IPS-18c (cell line): Measurements from ENCODE around the gene MYL5.
"Not testable (repeated sequence)": the region's sequence is repeated elsewhere in the genome, so short reads cannot be mapped to it uniquely, and the experiment has no call there.

Experiments
- H3K4me3 ChIP-seq: 2 replicates; pipeline ENCODE4 v1.7.0; 2013; ENCODE audit warnings: low read depth, mild to moderate bottlenecking, low read length, moderate library complexity; ENCODE audit not compliant: insufficient read depth
- H3K9me3 ChIP-seq: one replicate; pipeline ENCODE4 v1.6.1; 2013; ENCODE audit warnings: mild to moderate bottlenecking, low read length, moderate library complexity; ENCODE audit not compliant: control insufficient read depth, insufficient read depth

The MYL5 gene

GRCh38 chr4:634599-634985 is 39.8 kb upstream of the MYL5 start:
- Histone ChIP-seq H3K4me3 (no peak overlapping the region), H3K9me3 (no peaks in the 10 kb centered on the region)

GRCh38 chr4:635066-635835 is 39.1 kb upstream of the MYL5 start:
- not testable (repeated sequence) for H3K9me3 ChIP-seq, H3K4me3 ChIP-seq

DNA sequence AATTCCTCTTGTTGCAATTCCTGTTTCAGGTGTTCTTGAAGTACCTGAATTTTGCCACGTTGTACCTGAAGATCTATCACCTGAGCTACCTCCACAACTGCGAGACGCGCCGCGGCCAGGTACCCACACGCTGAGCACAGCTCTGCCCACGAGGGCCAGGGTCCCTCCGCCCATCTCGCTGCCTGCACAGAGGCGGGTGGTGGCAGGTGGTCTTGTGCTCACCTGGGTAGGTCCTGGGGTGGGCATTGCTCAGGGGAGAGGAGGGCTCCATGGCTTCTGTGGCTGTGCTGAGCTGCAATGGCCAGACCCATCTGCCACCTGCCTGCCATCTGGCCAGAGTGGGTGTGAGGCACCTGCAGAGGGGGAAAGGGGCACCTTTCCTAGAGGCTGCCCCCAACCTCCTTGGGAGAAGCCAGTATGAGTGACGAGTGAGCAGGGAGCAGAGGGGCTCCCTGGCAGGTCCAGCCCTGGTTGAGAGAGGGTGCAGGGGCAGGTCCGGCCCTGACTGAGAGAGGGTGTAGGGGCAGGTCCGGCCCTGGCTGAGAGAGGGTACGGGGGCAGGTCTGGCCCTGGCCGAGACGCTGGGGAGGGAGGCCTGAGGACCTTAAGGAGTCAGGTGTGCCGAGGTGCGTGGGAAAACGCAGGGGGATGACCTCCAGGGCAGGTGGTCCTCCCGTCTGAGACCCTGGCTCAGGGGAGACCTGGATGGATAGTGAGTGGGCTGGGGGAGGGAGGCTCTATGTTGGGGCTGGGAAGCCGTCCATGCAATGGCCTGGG is 38.3 kb upstream of the MYL5 start:
- Histone ChIP-seq H3K9me3 (no peaks in the 10 kb centered on the region), H3K4me3 (no peak overlapping the region)

DNA sequence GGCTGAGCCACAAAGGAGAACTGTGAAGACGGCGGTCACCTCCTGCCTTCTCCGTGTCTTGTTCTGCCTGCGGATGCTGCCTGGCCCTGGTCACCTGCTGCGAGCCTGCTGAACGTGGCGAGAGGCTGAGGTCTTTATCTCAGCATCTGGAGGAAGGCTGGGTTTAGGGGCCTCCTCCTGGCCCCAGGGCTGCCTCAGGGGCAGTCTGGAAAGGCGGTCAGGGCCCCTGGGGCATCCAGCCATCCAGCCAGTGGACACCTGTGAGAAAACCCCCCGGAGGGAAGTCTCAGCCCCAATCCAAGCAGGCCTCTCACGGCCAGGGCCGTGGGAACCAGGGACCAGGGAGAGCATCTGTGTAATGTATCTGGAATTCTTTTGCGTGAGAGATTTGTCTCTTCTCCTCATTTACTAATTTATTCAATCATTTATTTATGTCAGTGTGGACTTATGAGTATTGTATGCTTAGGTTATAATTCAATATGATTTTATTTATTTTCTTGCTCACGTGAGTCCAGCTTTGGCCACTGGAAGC is 37.6 kb upstream of the MYL5 start:
- no peaks in the 10 kb centered on the region for H3K9me3 ChIP-seq
- H3K4me3 ChIP-seq: no peak overlapping the region

DNA sequence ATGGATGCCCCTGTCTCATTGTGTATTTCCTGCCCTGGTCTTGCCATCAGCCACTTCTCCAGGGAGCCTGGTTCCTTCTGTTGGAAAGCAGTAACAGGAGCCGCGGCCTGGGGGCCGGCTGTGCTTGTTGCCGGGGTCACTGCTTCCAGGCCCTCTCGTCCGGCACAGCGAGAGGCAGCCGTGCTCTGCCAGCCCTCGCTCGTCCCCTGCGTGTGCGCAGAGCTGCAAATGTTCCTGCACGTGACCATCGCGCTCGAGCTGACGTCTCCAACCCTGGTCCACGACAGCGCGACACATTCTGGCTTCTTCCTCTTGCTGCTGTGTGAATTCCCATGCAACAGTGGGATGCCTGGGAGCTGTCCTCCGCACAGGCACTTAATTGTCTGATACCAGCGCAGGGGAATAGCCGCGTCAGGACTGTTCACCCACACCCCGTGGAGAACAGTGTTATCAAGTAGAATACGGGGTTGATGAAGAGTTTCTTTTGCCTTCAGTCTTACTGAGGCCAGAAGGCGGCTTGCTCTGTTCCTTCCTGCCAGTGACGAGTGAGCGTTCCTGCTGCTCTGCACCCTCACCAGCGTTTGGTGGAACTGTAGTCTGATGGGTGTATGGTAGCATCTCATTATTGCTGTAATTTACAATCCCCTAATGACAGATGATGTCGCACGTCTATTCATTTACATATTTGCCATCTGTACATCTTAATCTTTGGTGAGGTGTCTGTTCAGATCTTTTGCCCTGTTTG is 36.6 kb upstream of the MYL5 start:
- Histone ChIP-seq H3K9me3 (no peaks in the 10 kb centered on the region), H3K4me3 (no peak overlapping the region)

GRCh38 chr4:642366-642765 is 32.0 kb upstream of the MYL5 start:
- not testable (repeated sequence) for H3K9me3 ChIP-seq, H3K4me3 ChIP-seq

GRCh38 chr4:646460-646859 is 27.9 kb upstream of the MYL5 start:
- no peak overlapping the region for H3K4me3 ChIP-seq
- no peaks in the 10 kb centered on the region for H3K9me3 ChIP-seq

GRCh38 chr4:647481-647880 is 26.9 kb upstream of the MYL5 start:
- no peaks in the 10 kb centered on the region for H3K9me3 ChIP-seq
- H3K4me3 ChIP-seq: no peak overlapping the region

DNA sequence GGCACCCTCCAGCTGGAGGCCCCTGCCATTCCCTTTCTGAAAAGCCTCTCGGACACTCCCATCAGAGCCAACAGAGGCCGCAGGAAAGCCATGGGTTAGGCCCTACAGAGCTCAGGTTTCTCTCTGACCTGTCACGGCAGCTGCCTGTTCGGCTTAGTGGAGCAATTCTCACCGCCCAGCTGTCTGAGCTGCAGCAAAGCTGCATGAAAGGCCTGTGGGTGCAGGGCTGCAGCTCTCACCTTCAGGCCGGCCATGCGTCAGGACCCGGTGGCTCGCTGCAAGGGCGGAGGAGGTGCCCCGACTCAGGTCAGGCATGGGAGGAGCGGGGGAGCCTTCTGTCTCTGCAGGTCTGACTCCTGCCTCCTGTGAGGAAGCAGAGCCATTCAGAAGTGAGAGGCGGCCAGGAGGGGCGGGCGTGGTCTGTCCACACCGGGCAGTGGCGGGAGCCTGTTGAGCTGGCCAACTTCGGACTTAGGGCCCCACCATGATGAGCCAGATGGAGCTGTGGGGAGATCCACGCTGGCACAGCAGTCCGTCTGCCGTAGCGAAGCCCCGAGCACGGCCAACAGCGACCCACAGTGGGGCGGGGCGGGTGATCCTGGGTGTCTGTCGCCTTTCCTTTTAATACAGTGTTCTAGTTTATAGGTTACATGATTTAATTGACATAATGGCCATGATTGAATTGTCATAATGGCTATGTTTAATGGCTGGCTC is 25.6 kb upstream of the MYL5 start:
- Histone ChIP-seq H3K9me3 (no peaks in the 10 kb centered on the region), H3K4me3 (no peak overlapping the region)

DNA sequence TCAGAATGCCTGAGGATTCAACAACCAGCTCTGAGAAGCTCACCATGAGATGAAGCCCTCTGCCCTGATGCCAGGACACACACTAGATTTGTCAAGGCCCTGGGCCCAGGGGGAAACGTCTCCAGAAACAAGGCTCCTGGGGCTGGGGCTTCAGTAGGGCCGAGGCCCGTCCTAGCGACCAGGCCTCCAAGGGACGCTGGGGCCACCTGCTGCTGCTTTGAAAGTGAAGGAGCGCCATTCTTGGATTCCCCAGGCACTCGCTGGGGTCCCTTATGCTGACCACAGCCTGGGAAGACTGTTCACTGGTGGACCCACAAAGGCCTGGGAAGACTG is 25.1 kb upstream of the MYL5 start:
- H3K9me3 ChIP-seq: no peaks in the 10 kb centered on the region
- no peak overlapping the region for H3K4me3 ChIP-seq

DNA sequence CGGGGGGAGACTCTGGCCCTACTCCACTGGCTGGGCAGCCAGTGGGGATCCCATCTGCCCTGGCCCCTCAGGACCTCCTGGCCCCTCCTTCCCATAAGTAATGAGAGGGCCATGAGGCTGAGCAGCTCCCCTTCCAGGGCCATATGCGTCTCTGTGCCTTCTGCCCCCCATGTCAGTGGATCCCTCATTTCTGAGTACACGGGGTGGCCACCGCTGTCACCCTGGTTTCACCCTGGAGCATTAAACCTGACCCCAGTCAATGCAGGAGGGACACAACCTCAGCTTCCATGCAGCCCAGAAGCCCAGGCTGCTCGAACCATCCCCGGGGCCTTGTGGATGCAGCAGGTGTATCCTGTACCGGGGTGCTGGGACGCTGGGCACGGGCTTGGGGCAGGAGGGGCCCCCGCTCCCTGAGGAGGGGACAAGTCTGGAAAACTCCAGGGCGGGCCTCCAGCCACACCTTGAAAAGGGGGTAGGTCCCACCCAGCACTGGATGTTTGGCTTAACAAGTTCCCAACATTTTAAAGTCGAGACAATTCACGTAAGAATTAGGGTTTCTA is 24.5 kb upstream of the MYL5 start:
- no peaks in the 10 kb centered on the region for H3K9me3 ChIP-seq

GRCh38 chr4:650461-650860 is 23.9 kb upstream of the MYL5 start:
- Histone ChIP-seq H3K4me3 (no peak overlapping the region), H3K9me3 (no peaks in the 10 kb centered on the region)

More for the DNA sequence above, 24.5 kb upstream of the MYL5 start:
- no peak overlapping the region for H3K4me3 ChIP-seq

DNA sequence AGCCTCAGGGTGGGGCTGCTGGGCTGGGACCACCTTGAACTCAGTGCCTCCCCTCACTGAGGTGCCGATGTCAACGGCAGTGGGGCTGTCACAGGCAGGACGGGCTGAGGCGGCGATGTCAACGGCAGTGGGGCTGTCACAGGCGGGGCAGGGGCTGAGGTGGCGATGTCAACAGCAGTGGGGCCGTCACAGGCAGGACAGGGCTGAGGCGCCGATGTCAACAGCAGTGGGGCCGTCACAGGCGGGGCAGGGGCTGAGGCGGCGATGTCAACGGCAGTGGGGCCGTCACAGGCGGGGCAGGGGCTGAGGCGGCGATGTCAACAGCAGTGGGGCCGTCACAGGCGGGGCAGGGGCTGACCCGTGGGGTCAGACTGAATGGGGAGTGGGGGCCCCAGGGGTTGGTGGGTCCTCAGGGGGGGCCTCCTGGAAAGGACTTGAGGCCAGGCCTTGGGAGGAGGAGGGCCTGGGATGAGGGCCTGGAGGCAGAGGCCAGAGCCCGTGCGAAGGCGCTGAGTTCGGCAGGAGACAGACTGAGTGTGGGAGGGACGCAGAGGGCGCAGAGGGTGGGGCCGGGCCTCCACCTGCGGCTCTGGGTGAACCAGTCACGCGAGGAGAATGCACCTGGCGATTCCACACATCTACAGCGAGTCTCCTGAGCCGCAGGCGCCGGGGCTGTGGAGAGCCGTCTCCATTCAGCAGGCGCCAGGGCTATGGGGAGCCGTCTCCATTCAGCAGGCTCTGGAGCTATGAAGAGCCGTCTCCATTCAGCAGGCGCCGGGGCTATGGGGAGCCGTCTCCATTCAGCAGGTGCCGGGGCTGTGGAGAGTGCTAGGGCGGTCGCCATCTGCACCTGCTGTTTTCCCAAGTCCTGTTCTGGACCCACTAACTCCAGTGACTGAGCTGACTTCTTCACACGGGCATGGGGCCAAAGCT is 23.1 kb upstream of the MYL5 start:
- H3K4me3 ChIP-seq: no peak overlapping the region

DNA sequence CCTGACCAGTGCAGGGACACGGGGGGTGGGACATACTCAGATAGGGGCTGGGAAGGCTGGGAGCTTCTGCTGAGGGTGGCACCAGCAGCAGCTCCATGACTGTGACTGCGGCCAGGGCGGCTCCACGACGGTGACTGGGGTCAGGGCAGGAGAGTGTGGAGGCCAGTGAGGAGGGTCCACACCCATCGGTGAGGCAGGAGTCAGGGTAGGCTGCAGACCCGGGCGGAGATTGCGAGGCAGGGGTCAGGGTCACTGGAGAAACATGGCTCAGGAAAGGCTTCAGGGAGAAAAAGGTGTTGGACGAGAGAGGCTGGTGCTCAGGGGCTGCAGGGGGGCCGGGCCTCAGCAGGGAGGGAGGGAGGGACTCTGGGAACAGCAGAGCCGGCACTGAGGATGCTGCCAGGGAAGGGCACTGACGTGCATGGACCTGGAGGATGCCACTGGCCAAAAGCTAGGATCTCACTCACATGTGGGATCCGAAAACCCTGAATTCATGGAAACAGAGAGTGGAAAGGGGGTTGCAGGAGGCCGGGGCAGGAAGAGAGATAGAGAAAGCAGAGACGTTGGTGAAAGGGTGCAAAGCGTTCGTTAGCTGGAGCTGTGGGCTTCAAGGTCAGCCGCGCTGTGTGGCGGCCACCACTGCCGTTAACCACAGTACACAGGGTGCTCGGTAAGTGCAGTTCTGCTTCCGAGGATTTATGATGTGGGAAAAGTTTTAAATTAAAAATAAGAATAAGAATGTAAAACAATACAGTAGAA is 22.3 kb upstream of the MYL5 start:
- H3K9me3 ChIP-seq: no peaks in the 10 kb centered on the region
- H3K4me3 ChIP-seq: no peak overlapping the region

More for the DNA sequence above, 23.1 kb upstream of the MYL5 start:
- H3K9me3 ChIP-seq: no peaks in the 10 kb centered on the region

- no peaks in the 10 kb centered on the region for H3K9me3 ChIP-seq
- no peak overlapping the region for H3K4me3 ChIP-seq
These were observed 21.1 kb upstream of the MYL5 start for GRCh38 chr4:653080-653821.
